NT2/D1 (cell line): Measurements from ENCODE around the gene DNTTIP2.

Experiments used
- SUZ12 ChIP-seq: IDR thresholded peaks from 2 replicates; pipeline ENCODE4 v1.6.1; 2011; ENCODE audit not compliant: insufficient read length, insufficient read depth; ENCODE audit errors: extremely low read depth
- YY1 ChIP-seq: IDR thresholded peaks from 2 replicates; pipeline ENCODE4 v1.6.1; 2011; ENCODE audit not compliant: insufficient read length, insufficient read depth
- ZNF274 ChIP-seq: IDR thresholded peaks from 2 replicates; pipeline ENCODE4 v1.6.1; 2011; ENCODE audit warnings: mild to moderate bottlenecking, low read depth, low read length

DNA sequence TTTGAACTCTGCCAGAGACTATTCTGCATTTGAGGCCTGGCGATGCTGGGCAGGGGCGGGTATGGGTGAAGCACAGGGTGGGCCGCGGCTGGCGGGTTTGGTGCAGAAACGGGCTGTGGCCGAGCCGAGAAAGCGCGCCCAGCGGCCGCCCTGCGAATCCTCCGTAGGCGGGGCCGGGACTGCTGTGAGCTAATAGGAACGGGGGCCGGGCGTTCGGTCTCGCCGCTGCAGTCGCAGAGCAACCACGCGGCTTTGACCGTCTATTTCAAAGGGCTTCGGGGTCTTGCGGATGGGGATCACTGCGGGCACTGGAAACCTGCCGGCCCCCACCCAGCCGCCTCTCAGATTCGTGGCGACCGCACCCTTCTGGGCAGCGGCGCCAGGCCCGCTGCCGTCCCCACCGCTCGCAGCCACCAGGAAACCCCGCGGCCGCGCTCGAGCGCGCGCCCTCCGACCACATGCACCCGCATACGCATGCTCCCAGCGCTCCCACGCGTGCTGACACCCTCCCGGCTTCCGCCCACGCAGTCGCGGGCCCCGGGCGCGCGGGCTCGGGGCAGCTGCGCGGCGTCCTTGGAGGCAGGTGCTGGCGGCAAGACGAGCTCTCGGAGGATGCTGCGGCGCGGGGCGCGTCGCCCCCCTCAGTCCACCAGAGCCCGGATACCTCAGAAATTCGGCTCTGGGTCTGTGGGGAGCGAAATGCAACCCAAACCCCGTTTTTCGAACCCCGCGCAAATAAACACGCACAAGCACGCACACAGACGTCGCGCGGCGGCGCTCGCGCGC, 32.6 kb downstream of the DNTTIP2 start:
- TF ChIP-seq SUZ12 (no peak), YY1 (no peak), ZNF274 (no peak)
